HEK293 (cell line): ENCODE data around the gene TENT4B.

Experiments
- ATF2 ChIP-seq: fragments of 450-650 bp; formaldehyde crosslinking; IDR thresholded peaks from 2 replicates; pipeline ENCODE4 v1.5.1; 2016; ENCODE audit warnings: missing biosample characterization, missing genetic modification characterization, low read depth
- RBAK ChIP-seq: fragments of 450-650 bp; formaldehyde crosslinking; IDR thresholded peaks from 2 replicates; pipeline ENCODE4 v1.5.1; 2016; ENCODE audit warnings: missing biosample characterization, missing genetic modification characterization
- ZFP41 ChIP-seq: fragments of 450-650 bp; formaldehyde crosslinking; IDR thresholded peaks from 2 replicates; pipeline ENCODE4 v1.5.1; 2016; ENCODE audit warnings: missing biosample characterization, missing genetic modification characterization, borderline replicate concordance
- ZNF239 ChIP-seq: fragments of 450-650 bp; formaldehyde crosslinking; IDR thresholded peaks from 2 replicates; pipeline ENCODE4 v1.5.1; 2016; ENCODE audit warnings: missing biosample characterization, missing genetic modification characterization
- ZNF354C ChIP-seq: fragments of 450-650 bp; formaldehyde crosslinking; IDR thresholded peaks from 2 replicates; pipeline ENCODE4 v1.5.1; 2016; ENCODE audit warnings: missing biosample characterization, missing genetic modification characterization, low read depth, borderline replicate concordance
- TF ChIP-seq, protein P1 (sequence below): fragments of 450-650 bp; formaldehyde crosslinking; IDR thresholded peaks from 2 replicates; pipeline ENCODE4 v1.5.1; 2016; ENCODE audit warnings: missing biosample characterization, missing genetic modification characterization

DNA sequence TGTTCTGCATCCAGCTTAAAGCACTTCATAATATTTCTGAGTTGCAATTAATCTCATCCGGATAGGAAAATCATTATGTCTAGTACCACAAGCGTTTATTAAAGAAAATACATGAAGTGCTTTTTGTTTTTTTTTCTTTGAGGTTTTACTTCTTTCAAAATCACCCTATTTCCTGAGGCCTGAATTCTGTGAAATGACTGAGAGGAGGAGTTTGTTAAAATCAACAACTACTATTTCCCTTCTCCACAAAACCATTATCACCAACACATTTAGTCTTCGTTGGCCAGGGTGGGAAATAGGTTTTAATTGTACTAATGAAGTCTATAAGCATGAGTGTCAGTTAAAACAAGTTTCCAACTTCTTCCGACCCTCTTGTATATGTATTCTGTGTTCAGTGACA, 62.6 kb downstream of the TENT4B start:
- TF ChIP-seq ATF2 (tag by site-specific recombination), result no peak
- TF ChIP-seq, protein P1, sequence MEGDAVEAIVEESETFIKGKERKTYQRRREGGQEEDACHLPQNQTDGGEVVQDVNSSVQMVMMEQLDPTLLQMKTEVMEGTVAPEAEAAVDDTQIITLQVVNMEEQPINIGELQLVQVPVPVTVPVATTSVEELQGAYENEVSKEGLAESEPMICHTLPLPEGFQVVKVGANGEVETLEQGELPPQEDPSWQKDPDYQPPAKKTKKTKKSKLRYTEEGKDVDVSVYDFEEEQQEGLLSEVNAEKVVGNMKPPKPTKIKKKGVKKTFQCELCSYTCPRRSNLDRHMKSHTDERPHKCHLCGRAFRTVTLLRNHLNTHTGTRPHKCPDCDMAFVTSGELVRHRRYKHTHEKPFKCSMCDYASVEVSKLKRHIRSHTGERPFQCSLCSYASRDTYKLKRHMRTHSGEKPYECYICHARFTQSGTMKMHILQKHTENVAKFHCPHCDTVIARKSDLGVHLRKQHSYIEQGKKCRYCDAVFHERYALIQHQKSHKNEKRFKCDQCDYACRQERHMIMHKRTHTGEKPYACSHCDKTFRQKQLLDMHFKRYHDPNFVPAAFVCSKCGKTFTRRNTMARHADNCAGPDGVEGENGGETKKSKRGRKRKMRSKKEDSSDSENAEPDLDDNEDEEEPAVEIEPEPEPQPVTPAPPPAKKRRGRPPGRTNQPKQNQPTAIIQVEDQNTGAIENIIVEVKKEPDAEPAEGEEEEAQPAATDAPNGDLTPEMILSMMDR (tag by site-specific recombination), result no peak
- no peak for TF ChIP-seq RBAK (tag by site-specific recombination)
- TF ChIP-seq ZNF354C, result no peak
- no peak for TF ChIP-seq ZFP41 (tag by site-specific recombination)
- no peak for TF ChIP-seq ZNF239
